MG63 (cell line): ENCODE measurements around the gene ZNRF4. TPM values are rescaled to one million over a fixed set of nuclear protein-coding genes. Genes with fewer than 3 reads are reported as not detected.
"Not testable (repeated sequence)": the region's sequence is repeated elsewhere in the genome, so short reads cannot be mapped to it uniquely, and the experiment has no call there.

Experiments used
- DNase-seq: peaks from one replicate; pipeline ENCODE4 v3.0.0-alpha.2; 2020
- H3K27me3 ChIP-seq: fragments of 250-450 bp; sonication (Bioruptor Pico); 2 replicates; pipeline ENCODE4 v1.5.1; 2020; ENCODE audit warnings: mild to moderate bottlenecking, moderate library complexity
- H3K36me3 ChIP-seq: fragments of 250-450 bp; sonication (Bioruptor Pico); 2 replicates; pipeline ENCODE4 v1.5.1; 2020; ENCODE audit warnings: mild to moderate bottlenecking, moderate library complexity
- H3K4me3 ChIP-seq: fragments of 250-450 bp; sonication (Bioruptor Pico); 2 replicates; pipeline ENCODE4 v1.5.1; 2020; ENCODE audit warnings: mild to moderate bottlenecking, moderate library complexity
- H3K9me3 ChIP-seq: fragments of 250-450 bp; sonication (Bioruptor Pico); 2 replicates; pipeline ENCODE4 v1.5.1; 2020; ENCODE audit warnings: mild to moderate bottlenecking, moderate library complexity
- total RNA-seq: library from RNA; depleted of rRNA; stranded (reverse); fragments of >200 nt; shearing (Covaris generic); gene quantifications from 2 replicates; pipeline ENCODE4 v1.2.3, GENCODE V29; 2014; ENCODE audit warnings: low replicate concordance

Gene ZNRF4
- total RNA-seq, 1 experiment from 2014 or later: not detected

DNA sequence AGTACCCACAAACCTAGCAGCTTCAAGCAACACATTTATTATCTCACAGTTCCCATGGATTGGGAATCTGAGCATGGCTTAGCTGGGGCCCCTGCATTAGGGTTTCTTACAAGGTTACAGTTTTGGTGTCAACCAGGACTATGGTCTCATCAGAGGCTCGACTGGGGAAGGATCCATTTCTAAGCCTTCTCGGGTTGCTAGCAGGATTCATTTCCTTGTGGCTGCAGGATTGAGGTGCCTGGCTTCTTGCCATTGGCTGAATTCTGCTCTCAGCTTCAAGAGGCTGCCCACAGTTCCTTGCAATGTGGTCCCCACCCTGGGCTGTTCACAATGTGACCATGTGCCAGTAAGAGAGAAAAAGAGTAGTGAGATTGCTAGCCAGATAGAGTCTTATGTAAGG lies 26.7 kb downstream of the ZNRF4 start:
- H3K9me3 ChIP-seq: no peaks in the 10 kb centered on the region
- H3K36me3 ChIP-seq: no peaks in the 10 kb centered on the region
- H3K4me3 ChIP-seq: no peak overlapping the region
- H3K27me3 ChIP-seq: 0 out of 2 replicates have a peak, but pooled peaks cover 5% of the 10 kb centered on the region
- no peak for DNase-seq

- H3K9me3 ChIP-seq: no peaks in the 10 kb centered on the region
- no peaks in the 10 kb centered on the region for H3K36me3 ChIP-seq
- H3K4me3 ChIP-seq: no peak overlapping the region
- no peaks in the 10 kb centered on the region for H3K27me3 ChIP-seq
- peak; percentile 59 for DNase-seq
Observed at GRCh38 chr19:5484398-5485285, 29.4 kb downstream of the ZNRF4 start.

DNA sequence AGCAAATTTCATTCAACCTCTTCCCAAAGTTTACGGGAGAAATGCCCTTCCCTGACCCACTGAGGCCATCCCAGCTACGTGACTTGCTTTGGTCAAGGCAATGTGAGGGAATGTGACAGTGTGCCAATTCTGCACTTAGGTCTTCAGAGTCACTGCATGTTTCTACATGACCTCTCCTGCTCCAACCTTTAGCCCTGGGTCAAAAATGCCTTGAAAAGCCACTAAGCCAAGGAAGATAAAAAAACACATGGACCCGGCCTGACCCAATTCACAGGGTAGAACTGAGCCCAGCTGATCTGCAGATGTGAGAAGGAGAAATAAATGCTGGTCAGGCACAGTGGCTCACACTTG lies 30.0 kb downstream of the ZNRF4 start:
- Histone ChIP-seq H3K9me3 (no peaks in the 10 kb centered on the region), H3K27me3 (no peaks in the 10 kb centered on the region), H3K4me3 (no peak overlapping the region), H3K36me3 (no peaks in the 10 kb centered on the region)
- no peak for DNase-seq

GRCh38 chr19:5485658-5486057 lies 30.4 kb downstream of the ZNRF4 start:
- H3K9me3 ChIP-seq, H3K27me3 ChIP-seq, H3K36me3 ChIP-seq, DNase-seq, H3K4me3 ChIP-seq: not testable (repeated sequence)

DNA sequence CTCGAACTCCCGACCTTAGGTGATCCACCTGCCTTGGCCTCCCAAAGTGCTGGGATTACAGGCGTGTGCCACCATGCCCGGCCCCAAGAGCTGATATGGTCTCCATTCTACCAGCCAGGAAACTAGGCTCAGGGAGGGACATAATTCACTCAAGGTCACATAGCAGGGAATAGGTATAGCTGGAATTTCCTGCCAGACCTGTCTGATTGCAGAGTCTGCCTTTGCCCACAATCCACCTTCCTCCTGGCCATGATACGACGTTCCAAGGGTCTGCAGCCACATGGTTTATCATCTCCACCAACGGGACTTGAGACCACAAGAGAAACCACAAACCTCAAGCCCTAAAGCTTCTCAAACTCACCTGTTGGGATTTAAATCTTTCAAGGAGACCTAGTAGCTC lies 32.0 kb downstream of the ZNRF4 start:
- H3K9me3 ChIP-seq: no peaks in the 10 kb centered on the region
- no peaks in the 10 kb centered on the region for H3K27me3 ChIP-seq
- no peaks in the 10 kb centered on the region for H3K36me3 ChIP-seq
- no peak overlapping the region for H3K4me3 ChIP-seq
- no peak for DNase-seq

GRCh38 chr19:5489551-5489950 lies 34.3 kb downstream of the ZNRF4 start:
- DNase-seq: no peak
- H3K4me3 ChIP-seq: no peak overlapping the region
- H3K27me3 ChIP-seq: no peaks in the 10 kb centered on the region
- H3K9me3 ChIP-seq: no peaks in the 10 kb centered on the region
- no peaks in the 10 kb centered on the region for H3K36me3 ChIP-seq

GRCh38 chr19:5491565-5491964 lies 36.3 kb downstream of the ZNRF4 start:
- Histone ChIP-seq H3K4me3 (no peak overlapping the region), H3K27me3 (no peaks in the 10 kb centered on the region), H3K36me3 (no peaks in the 10 kb centered on the region), H3K9me3 (no peaks in the 10 kb centered on the region)
- DNase-seq: no peak

GRCh38 chr19:5492281-5492634 lies 37.0 kb downstream of the ZNRF4 start:
- H3K9me3 ChIP-seq: no peaks in the 10 kb centered on the region
- H3K36me3 ChIP-seq: no peaks in the 10 kb centered on the region
- no peak overlapping the region for H3K4me3 ChIP-seq
- no peak for DNase-seq
- H3K27me3 ChIP-seq: no peaks in the 10 kb centered on the region

GRCh38 chr19:5492635-5493409 lies 37.6 kb downstream of the ZNRF4 start:
- Histone ChIP-seq H3K36me3 (no peaks in the 10 kb centered on the region), H3K4me3 (no peak overlapping the region), H3K27me3 (no peaks in the 10 kb centered on the region), H3K9me3 (no peaks in the 10 kb centered on the region)
- no peak for DNase-seq

DNA sequence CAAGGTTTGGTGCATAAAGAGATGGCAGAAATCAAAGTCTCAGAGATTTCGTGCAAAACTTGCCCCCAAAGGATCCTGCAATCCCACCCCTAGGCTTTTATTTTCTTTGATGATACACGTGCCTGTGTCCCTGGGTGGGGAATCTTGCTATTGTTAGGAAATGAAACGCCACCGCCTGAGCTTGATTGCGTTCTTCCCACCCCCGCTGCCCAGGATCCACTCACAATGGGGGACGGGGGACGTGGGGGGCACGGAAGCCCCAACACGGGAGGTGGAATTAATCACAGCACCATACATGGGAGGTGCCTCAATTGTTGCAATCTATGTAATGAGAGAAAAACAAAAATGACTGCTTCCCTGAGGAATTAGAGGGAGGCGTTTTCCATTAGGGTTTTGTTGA lies 39.6 kb downstream of the ZNRF4 start:
- H3K9me3 ChIP-seq: no peaks in the 10 kb centered on the region
- H3K36me3 ChIP-seq: no peaks in the 10 kb centered on the region
- DNase-seq: no peak
- no peaks in the 10 kb centered on the region for H3K27me3 ChIP-seq
- H3K4me3 ChIP-seq: no peak overlapping the region

DNA sequence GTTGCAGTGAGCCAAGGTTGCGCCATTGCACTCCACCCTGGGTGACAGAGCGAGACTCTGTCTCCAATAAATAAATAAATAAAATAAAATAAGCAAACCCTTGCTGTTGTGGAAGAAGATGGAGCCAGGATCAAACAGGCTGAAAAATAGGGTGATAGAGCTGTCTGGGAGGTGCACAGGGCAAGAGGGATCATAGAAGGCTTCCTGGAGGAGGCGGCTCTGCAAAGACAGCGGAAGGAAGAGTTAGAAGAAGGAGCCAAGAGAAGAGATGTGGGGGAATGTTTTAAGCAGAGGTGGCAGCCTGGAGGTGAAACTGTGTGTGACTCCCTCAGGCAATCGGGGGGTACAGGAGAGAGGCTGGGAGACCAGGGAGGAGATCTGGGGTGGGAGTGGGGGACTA lies 40.6 kb downstream of the ZNRF4 start:
- Histone ChIP-seq H3K27me3 (no peaks in the 10 kb centered on the region), H3K36me3 (no peaks in the 10 kb centered on the region), H3K4me3 (no peak overlapping the region), H3K9me3 (no peaks in the 10 kb centered on the region)
- no peak for DNase-seq

DNA sequence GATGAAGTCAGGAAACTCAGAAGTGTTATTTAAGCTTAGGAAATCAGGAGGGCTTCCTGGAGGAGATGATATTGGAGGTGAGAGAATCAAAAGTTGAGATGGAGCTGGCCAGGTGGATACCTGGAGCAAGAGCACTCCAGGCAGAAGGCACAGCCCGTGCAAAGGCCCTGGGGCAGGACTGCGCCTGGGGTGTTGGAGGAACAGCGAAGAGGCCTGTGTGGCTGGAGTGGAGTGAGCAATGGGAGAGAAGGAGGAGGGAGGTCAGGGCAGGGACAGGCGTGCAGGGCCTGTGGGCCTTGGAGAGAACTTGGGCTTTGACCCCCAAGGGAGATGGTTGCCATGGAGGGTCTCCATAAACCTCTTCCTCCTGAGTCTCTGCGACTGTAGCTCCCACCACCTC lies 42.1 kb downstream of the ZNRF4 start:
- no peaks in the 10 kb centered on the region for H3K36me3 ChIP-seq
- H3K4me3 ChIP-seq: no peak overlapping the region

GRCh38 chr19:5498830-5499550 lies 43.8 kb downstream of the ZNRF4 start:
- peaks cover 4% of the 10 kb centered on the region; the same call in 1 of the 2 replicates for H3K9me3 ChIP-seq
- DNase-seq: no peak

More for the DNA sequence above, 42.1 kb downstream of the ZNRF4 start:
- H3K27me3 ChIP-seq: no peaks in the 10 kb centered on the region
- DNase-seq: no peak
- H3K9me3 ChIP-seq: no peaks in the 10 kb centered on the region

DNA sequence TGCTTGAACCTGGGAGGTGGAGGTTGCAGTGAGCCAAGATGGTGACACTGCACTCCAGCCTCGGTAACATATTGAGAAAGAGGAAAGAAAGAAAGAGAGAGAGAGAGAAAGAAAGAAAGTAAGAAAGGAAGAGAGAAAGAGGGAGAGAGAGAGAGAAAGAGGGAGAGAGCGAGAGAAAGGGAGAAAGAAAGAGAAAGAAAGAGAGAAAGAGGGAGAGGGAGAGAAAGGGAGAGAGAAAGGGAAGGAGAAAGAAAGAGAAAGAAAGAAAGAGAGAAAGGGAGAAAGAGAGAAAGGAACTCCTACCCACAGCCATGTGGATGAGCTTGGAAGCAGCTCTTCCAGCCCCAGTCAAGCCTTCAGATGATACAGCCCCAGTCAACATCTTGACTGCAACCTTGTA lies 46.7 kb downstream of the ZNRF4 start:
- Histone ChIP-seq H3K36me3 (no peaks in the 10 kb centered on the region), H3K4me3 (no peak overlapping the region), H3K27me3 (no peaks in the 10 kb centered on the region), H3K9me3 (peaks cover 4% of the 10 kb centered on the region; the same call in 1 of the 2 replicates)
- DNase-seq: no peak

More at GRCh38 chr19:5498830-5499550, 43.8 kb downstream of the ZNRF4 start:
- H3K27me3 ChIP-seq: no peaks in the 10 kb centered on the region
- no peak overlapping the region for H3K4me3 ChIP-seq
- no peaks in the 10 kb centered on the region for H3K36me3 ChIP-seq

DNA sequence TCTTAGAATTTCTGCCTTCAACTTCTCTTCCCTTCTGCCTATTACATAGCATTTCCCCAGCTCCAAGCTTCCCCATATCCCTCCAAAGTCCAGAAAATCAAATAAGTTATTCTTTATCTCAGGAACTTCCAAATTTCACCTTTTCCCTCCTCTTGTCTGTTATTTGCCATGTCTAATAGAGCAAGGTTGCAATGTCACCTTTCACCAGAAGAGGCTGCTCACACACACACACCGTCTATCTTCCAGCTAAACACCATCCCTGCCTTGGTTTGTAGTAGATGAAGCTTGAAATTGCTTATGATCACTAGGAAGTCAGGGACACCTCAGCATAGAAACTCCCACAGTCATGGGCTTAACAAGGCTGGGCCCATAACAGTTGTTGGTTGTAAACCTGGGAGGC lies 48.4 kb downstream of the ZNRF4 start:
- no peak for DNase-seq
- Histone ChIP-seq H3K4me3 (no peak overlapping the region), H3K36me3 (no peaks in the 10 kb centered on the region), H3K9me3 (peaks cover 4% of the 10 kb centered on the region; the same call in 1 of the 2 replicates), H3K27me3 (no peaks in the 10 kb centered on the region)

DNA sequence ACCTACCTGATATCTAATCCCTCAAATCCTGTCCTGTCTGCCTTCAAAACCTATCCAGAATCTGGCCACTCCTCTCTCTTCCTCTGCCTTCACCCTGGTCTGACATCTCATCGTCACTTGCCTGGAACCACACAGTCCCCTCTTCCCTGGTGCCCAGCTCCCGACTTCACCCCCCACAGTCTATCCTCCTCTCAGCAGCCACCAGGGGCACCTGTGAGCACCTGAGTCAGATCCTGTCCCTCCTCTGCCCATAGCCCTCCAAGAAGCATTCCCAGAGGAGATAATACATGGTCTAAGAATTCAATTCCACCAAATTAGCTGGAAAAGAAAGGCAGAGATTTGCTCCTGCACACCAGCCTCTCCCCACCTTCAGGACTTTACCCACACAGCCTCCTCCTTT lies 48.9 kb downstream of the ZNRF4 start:
- no peak for DNase-seq
- Histone ChIP-seq H3K27me3 (no peaks in the 10 kb centered on the region), H3K4me3 (no peak overlapping the region), H3K9me3 (peaks cover 4% of the 10 kb centered on the region; the same call in 1 of the 2 replicates), H3K36me3 (no peaks in the 10 kb centered on the region)
